Trophoblast cell (in vitro differentiated cells and primary cell): Measurements from ENCODE around the gene FITM1.

ENCODE experiments used
- DNase-seq, 2 donors: peaks; one replicate each; pipeline ENCODE4 v3.0.0-alpha.2; 2016
- H2AFZ ChIP-seq: 2 replicates; pipeline ENCODE4 v1.6.1; 2013; ENCODE audit warnings: low read length, moderate library complexity, mild to moderate bottlenecking; ENCODE audit not compliant: insufficient read depth, poor library complexity
- H2AK5ac ChIP-seq: 2 replicates; pipeline ENCODE4 v1.6.1; 2013; ENCODE audit warnings: mild to moderate bottlenecking, low read length
- H2BK120ac ChIP-seq: 2 replicates; pipeline ENCODE4 v1.6.1; 2013; ENCODE audit warnings: low read length, mild to moderate bottlenecking, moderate library complexity; ENCODE audit not compliant: insufficient read depth, poor library complexity
- H2BK12ac ChIP-seq: 2 replicates; pipeline ENCODE4 v1.6.1; 2013; ENCODE audit warnings: mild to moderate bottlenecking, low read length, moderate library complexity
- H2BK5ac ChIP-seq: 2 replicates; pipeline ENCODE4 v1.6.1; 2013; ENCODE audit warnings: low read length, low read depth, moderate library complexity, mild to moderate bottlenecking; ENCODE audit not compliant: poor library complexity
- H3K14ac ChIP-seq: 2 replicates; pipeline ENCODE4 v1.6.1; 2013; ENCODE audit warnings: mild to moderate bottlenecking, low read length
- H3K18ac ChIP-seq: 2 replicates; pipeline ENCODE4 v1.6.1; 2013; ENCODE audit warnings: mild to moderate bottlenecking, low read length
- H3K23ac ChIP-seq: 2 replicates; pipeline ENCODE4 v1.6.1; 2013; ENCODE audit warnings: low read length
- H3K27ac ChIP-seq: 2 replicates; pipeline ENCODE4 v1.5.1; 2013; ENCODE audit warnings: low read depth, mild to moderate bottlenecking, inconsistent platforms, low read length, moderate library complexity
- H3K27me3 ChIP-seq: 2 replicates; pipeline ENCODE4 v1.6.1; 2013; ENCODE audit warnings: inconsistent platforms, mild to moderate bottlenecking, low read length, moderate library complexity; ENCODE audit not compliant: insufficient read depth
- H3K36me3 ChIP-seq, 2 experiments: 1 replicate in 1 of 2; 2 replicates in 1 of 2; pipeline ENCODE4 v1.6.1; 2013; ENCODE audit warnings: low read length in 2 of 2, mild to moderate bottlenecking in 2 of 2, moderate library complexity in 1 of 2; ENCODE audit not compliant: insufficient read depth in 2 of 2, control insufficient read depth in 1 of 2
- H3K4ac ChIP-seq: 2 replicates; pipeline ENCODE4 v1.6.1; 2013; ENCODE audit warnings: low read depth, mild to moderate bottlenecking, low read length, moderate library complexity
- H3K4me1 ChIP-seq, 2 experiments: 1 replicate in 1 of 2; 2 replicates in 1 of 2; pipeline ENCODE4 v1.6.1; 2013; ENCODE audit warnings: low read length in 2 of 2, mild to moderate bottlenecking in 2 of 2, moderate library complexity in 1 of 2; ENCODE audit not compliant: insufficient read depth in 2 of 2, control insufficient read depth in 1 of 2
- H3K4me2 ChIP-seq: 2 replicates; pipeline ENCODE4 v1.6.1; 2013; ENCODE audit warnings: inconsistent platforms, mild to moderate bottlenecking, low read length, moderate library complexity
- H3K4me3 ChIP-seq: 2 replicates; pipeline ENCODE4 v1.5.1; 2013; ENCODE audit warnings: mild to moderate bottlenecking, low read depth, low read length, inconsistent platforms
- H3K79me1 ChIP-seq: one replicate; pipeline ENCODE4 v1.6.1; 2013; ENCODE audit warnings: low read length
- H3K79me2 ChIP-seq: 2 replicates; pipeline ENCODE4 v1.6.1; 2013; ENCODE audit warnings: low read length, mild to moderate bottlenecking; ENCODE audit not compliant: control insufficient read depth, insufficient read depth, poor library complexity
- H3K9ac ChIP-seq: 2 replicates; pipeline ENCODE4 v1.6.1; 2013; ENCODE audit warnings: mild to moderate bottlenecking, low read length
- H3K9me3 ChIP-seq: 2 replicates; pipeline ENCODE4 v1.6.1; 2013; ENCODE audit warnings: low read depth, mild to moderate bottlenecking, control low read depth, inconsistent platforms, low read length; ENCODE audit not compliant: insufficient read depth
- H4K12ac ChIP-seq: 2 replicates; pipeline ENCODE4 v1.6.1; 2013; ENCODE audit warnings: low read depth, mild to moderate bottlenecking, low read length, moderate library complexity
- H4K8ac ChIP-seq: 2 replicates; pipeline ENCODE4 v1.6.1; 2013; ENCODE audit warnings: low read depth, mild to moderate bottlenecking, low read length, moderate library complexity
- H4K91ac ChIP-seq: one replicate; pipeline ENCODE4 v1.6.1; 2013; ENCODE audit warnings: low read depth, mild to moderate bottlenecking, low read length, moderate library complexity
- WGBS: extraction: QIAGEN DNeasy Blood & Tissue Kit; methylation state at CpG from one replicate; pipeline ENCODE4 v1.1.7; 2013; ENCODE audit warnings: missing lambda C conversion rate; ENCODE audit not compliant: insufficient read length, insufficient coverage; ENCODE audit errors: extremely low coverage; 5-methylcytosine and 5-hydroxymethylcytosine counted together

FITM1 gene

GRCh38 chr14:24150567-24150966, 20.1 kb downstream of the FITM1 start:
- peaks cover 14% of the 10 kb centered on the region for H3K79me2 ChIP-seq
- H3K9ac ChIP-seq: no peak overlapping the region
- H2BK120ac ChIP-seq: no peak overlapping the region
- no peak overlapping the region for H2BK5ac ChIP-seq
- H3K9me3 ChIP-seq: peaks cover 3% of the 10 kb centered on the region
- peaks cover 13% of the 10 kb centered on the region for H3K79me1 ChIP-seq
- DNase-seq: no peak
- no peak overlapping the region for H3K27ac ChIP-seq
- H4K8ac ChIP-seq: no peak overlapping the region
- H3K23ac ChIP-seq: no peak overlapping the region
- H3K14ac ChIP-seq: no peak overlapping the region
- peaks cover 10 to 13% of the 10 kb centered on the region in 2 experiments for H3K4me1 ChIP-seq
- H2AK5ac ChIP-seq: no peak overlapping the region
- H3K36me3 ChIP-seq: peaks cover 37 to 46% of the 10 kb centered on the region in 2 experiments
- no CpG with 5 or more reads among the region's 9 CpGs for WGBS
- H4K91ac ChIP-seq: no peak overlapping the region
- no peak overlapping the region for H3K4me2 ChIP-seq
- no peaks in the 10 kb centered on the region for H3K27me3 ChIP-seq
- no peak overlapping the region for H3K4ac ChIP-seq
- no peak overlapping the region for H2AFZ ChIP-seq
- no peak overlapping the region for H3K4me3 ChIP-seq
- H3K18ac ChIP-seq: no peak overlapping the region
- H2BK12ac ChIP-seq: no peak overlapping the region
- H4K12ac ChIP-seq: no peak overlapping the region

GRCh38 chr14:24150993-24151392, 20.5 kb downstream of the FITM1 start:
- H4K12ac ChIP-seq: no peak overlapping the region
- no CpG with 5 or more reads among the region's 9 CpGs for WGBS
- H3K9me3 ChIP-seq: peaks cover 3% of the 10 kb centered on the region
- no peak overlapping the region for H3K4me3 ChIP-seq
- H2BK120ac ChIP-seq: no peak overlapping the region
- no peak overlapping the region for H2AK5ac ChIP-seq
- no peak overlapping the region for H3K27ac ChIP-seq
- no peak overlapping the region for H3K14ac ChIP-seq
- no peak overlapping the region for H3K4ac ChIP-seq
- no peak overlapping the region for H4K91ac ChIP-seq
- H3K4me2 ChIP-seq: no peak overlapping the region
- H3K23ac ChIP-seq: no peak overlapping the region
- peaks cover 8 to 9% of the 10 kb centered on the region in 2 experiments for H3K4me1 ChIP-seq
- H4K8ac ChIP-seq: no peak overlapping the region
- no peak overlapping the region for H3K9ac ChIP-seq
- H3K79me2 ChIP-seq: peaks cover 14% of the 10 kb centered on the region
- H3K36me3 ChIP-seq: peaks cover 38 to 49% of the 10 kb centered on the region in 2 experiments
- peaks cover 13% of the 10 kb centered on the region for H3K79me1 ChIP-seq
- no peak for DNase-seq
- no peak overlapping the region for H2BK5ac ChIP-seq
- H2BK12ac ChIP-seq: no peak overlapping the region
- no peak overlapping the region for H2AFZ ChIP-seq
- H3K18ac ChIP-seq: no peak overlapping the region
- no peaks in the 10 kb centered on the region for H3K27me3 ChIP-seq

- Histone ChIP-seq H2AFZ (no peak overlapping the region), H3K9me3 (peaks cover 3% of the 10 kb centered on the region), H4K91ac (no peak overlapping the region), H3K79me2 (peaks cover 11% of the 10 kb centered on the region), H2AK5ac (no peak overlapping the region), H3K4me2 (no peak overlapping the region), H3K79me1 (peaks cover 9% of the 10 kb centered on the region), H3K9ac (no peak overlapping the region), H3K27ac (no peak overlapping the region), H3K4ac (no peak overlapping the region), H3K4me1 (peaks cover 8% of the 10 kb centered on the region in 2 experiments), H4K12ac (no peak overlapping the region), H3K36me3 (peaks cover 42 to 54% of the 10 kb centered on the region in 2 experiments), H3K4me3 (no peak overlapping the region), H2BK12ac (no peak overlapping the region), H3K23ac (no peak overlapping the region), H2BK5ac (no peak overlapping the region), H3K27me3 (no peaks in the 10 kb centered on the region), H2BK120ac (no peak overlapping the region), H3K14ac (no peak overlapping the region), H4K8ac (no peak overlapping the region), H3K18ac (no peak overlapping the region)
- WGBS: no CpG with 5 or more reads among the region's 16 CpGs
- DNase-seq: no peak
Measured at GRCh38 chr14:24151404-24152080, 21.1 kb downstream of the FITM1 start.

GRCh38 chr14:24155100-24155499, 24.6 kb downstream of the FITM1 start:
- Histone ChIP-seq H3K4me2 (no peak overlapping the region), H3K4me1 (no peaks in the 10 kb centered on the region), H4K8ac (no peak overlapping the region), H2AK5ac (no peak overlapping the region), H3K79me1 (no peaks in the 10 kb centered on the region), H3K79me2 (no peaks in the 10 kb centered on the region), H2BK120ac (no peak overlapping the region), H3K36me3 (peaks cover 55 to 64% of the 10 kb centered on the region in 2 experiments), H2BK12ac (no peak overlapping the region), H4K12ac (no peak overlapping the region), H3K14ac (no peak overlapping the region), H3K9me3 (peaks cover 3% of the 10 kb centered on the region), H3K27me3 (no peaks in the 10 kb centered on the region), H3K18ac (no peak overlapping the region), H3K4me3 (no peak overlapping the region), H2AFZ (no peak overlapping the region), H4K91ac (no peak overlapping the region), H3K23ac (no peak overlapping the region), H3K27ac (no peak overlapping the region), H3K9ac (no peak overlapping the region), H2BK5ac (no peak overlapping the region), H3K4ac (no peak overlapping the region)
- WGBS: no CpG with 5 or more reads among the region's 10 CpGs
- DNase-seq: no peak
